ENCODE results near the gene ALKBH5.

Gene ALKBH5

DNA sequence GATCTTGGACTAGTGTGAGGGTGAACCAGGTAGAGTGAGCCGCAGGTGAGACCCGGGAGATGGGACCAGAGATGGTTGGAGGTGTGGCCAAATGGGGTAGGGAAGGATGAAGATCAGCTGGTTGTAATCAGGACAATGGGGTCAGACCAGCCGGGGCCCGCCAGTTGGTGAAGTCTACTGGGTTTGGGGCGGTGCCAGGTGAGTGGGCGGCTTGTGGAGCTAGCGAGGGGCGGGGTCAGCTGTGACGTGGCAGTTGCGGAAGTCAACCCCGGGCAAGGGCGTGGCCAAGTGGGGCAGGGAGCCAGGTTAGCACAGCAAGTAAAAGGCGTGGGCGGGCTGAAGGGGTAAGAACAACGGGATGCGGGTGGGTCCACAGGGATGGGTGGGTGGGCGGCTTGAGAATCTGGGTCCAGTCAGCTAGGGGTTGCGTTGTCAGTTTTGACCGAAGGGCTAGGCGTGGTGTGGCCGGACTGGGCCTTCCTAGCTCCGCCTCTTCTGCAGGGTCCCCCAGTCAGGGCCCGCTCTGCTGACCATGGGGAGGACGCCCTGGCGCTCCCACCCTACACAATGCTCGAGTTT, 25.5 kb upstream of the ALKBH5 start:
- peak; percentile 92 for DNase-seq (ENCODE audit: low spot score)

GRCh38 chr17:18159551-18160120, 24.0 kb upstream of the ALKBH5 start:
- no peak for DNase-seq (ENCODE audit: low spot score)

DNA sequence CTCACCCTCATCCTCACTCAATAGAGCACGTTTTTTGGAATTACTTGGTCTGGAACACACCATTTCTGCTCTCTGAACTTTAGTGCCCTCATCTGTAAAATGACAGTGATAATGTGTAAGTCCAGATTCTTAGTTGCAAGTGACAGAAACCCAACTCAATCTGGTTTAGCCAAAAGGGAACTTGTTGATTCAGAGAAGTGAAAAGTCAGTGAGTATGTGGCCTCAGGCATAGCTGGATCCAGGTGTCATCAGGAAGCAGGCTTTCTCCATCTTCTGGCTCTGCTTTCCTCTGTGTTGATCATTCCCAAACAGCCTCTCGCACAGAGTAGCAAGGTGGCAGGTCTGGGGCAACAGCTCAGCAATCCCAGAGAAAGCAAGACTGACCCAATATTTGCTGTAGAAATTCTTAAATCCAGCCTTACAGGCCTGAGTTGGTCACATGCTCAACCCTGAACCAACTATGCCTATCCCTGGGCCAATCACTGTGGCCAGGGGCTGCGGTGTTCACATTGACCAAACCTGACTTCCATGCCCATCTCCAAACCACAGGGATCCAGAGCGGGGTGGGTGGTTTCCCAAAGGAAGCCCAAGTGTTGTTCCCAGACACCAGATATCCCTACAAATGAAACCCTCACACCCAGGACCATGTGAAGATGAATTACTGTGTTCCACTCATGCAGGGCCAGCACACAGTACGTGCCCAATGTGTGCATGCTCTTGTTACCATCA, 23.3 kb upstream of the ALKBH5 start:
- DNase-seq (ENCODE audit: low spot score): no peak

DNA sequence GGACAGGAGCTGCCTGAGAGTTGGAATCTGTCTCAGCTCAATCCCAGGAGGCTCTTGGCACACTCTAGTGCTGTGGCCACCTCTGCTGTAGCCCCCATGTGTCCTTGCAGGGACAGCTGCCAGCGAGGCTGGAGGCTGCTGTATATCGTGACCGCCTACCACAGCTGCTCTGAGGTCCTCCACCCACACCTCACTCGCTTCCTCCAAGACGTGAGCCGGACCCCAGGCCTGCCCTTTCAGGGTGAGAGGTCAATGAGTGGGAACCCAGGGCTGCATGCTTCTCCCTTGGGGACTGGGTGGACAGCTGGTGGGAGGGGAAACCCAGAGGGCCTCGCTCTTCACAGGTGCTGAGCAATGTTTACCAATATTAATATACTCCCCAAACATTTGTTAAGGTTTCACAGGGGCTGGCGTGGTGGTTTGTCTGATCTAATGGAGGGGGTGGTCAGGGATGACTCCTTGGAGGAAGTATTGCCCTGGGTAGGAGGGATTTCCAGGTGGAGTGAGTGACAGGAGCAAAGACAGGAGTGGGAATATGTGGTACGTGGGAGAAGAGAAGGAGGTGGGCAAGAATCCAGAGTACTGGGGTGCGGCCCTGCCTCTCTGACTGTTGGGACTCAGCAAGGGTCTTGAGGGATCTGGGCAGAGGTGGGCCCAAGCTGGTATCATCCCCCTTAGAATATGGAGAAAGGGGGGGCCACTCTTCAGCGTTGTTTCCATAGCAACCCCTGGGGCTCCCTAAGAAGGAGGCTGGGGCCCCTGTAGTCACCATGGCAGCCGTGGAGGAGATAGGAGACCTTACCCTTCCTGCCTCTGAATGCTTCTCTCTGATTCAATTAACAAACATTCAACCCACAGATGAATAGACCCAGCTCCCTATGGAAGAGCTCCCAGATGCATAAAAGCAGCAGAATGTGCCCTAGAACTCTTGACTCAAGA, 22.2 kb upstream of the ALKBH5 start:
- no peak for DNase-seq (ENCODE audit: low spot score)

DNA sequence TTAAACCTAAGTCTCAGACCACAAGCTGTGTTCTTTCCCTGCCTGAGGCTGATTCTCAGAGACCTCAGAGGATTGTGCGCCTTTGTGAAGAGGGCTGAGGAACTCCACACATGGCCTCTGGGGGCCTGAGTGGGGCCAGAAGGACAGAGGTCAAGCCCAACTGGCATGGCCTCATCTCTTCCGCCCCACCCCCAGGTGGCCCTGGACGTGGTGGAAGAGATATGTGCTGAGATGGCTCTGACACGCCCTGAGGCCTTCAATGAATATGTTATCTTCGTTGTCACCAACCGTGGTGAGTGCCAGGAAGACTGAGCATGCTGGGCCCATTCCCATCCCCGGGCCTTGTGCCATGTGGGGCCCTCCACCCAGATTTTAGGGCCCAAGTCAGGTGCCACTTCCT, 20.1 kb upstream of the ALKBH5 start:
- no peak for DNase-seq (ENCODE audit: low spot score)

- DNase-seq (ENCODE audit: low spot score): no peak
These were observed 16.7 kb upstream of the ALKBH5 start for GRCh38 chr17:18166894-18167293.

- DNase-seq (ENCODE audit: low spot score): no peak
These were observed 16.2 kb upstream of the ALKBH5 start for GRCh38 chr17:18167421-18167820.

DNA sequence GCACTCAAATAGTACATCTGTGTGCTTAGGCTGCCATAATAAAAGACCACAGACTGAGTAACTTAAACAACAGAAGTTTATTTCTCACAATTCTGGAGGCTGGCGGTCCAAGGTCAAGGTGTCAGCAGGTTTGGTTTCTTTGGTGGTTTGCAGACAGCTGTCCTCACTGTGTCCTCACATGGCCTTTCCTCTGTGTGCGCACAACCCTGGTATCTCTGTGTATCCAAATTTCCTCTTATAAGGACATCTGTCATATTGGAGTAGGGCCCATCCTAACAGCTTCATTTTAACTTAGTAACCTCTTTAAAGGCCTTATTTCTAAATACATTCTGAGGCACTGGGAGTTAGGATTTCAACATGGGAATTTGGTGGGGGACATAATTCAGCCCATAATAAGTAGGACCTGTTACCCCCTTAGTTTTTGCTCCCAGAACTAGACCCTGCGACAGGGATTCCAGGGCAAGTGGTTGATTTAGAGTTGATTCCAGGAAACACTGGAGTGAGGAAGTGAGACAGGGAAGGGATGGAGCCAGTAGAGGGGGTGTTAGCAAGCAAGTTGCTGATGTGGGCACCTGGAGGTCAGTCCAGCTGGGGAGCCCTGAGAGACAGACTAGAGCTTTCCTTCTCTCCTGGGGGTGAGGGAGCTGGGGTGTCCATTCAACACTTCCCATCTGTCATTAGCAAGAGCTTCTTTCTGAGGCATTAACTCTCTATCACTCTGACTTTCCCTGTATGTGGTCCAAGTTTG, 10.9 kb upstream of the ALKBH5 start:
- no peak for DNase-seq (ENCODE audit: low spot score)

DNA sequence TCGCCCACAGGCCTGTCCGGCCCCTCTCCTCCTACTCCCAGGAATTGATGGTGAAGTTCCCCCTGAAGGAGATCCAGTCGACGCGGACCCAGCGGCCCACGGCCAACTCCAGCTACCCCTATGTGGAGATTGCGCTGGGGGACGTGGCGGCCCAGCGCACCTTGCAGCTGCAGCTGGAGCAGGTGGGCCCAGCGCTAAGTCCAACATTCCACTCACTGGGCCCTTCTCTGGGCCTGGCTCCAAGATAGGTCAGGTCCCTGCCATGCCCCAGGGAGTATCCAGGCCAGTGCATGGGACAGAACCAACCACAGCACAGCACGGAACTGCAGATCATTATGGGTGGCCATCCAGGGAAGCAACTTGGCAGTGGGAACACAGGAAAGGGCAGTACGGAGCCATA, 9.9 kb upstream of the ALKBH5 start:
- DNase-seq (ENCODE audit: low spot score): no peak

DNA sequence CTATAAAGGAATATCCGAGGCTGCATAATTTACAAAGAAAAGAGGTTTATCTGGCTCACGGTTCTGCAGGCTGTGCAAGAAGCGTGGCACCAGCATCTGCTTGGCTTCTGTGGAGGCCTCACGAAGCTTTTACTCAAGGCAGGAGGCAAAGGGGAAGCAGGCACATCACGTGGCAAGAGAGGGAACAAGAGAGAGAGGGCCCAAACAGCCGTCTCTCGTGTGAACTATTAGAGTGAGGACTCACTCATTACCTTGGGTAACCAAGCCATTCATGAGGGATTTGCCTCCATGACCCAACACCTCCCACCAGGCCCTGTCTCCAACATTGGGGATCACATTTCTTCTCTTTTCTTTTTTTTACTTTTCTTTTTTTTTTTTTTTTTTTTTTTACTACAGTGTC, 7.5 kb upstream of the ALKBH5 start:
- DNase-seq (ENCODE audit: low spot score): no peak

- no peak for DNase-seq (ENCODE audit: low spot score)
These were observed 6.5 kb upstream of the ALKBH5 start for GRCh38 chr17:18177133-18177532.

- DNase-seq (ENCODE audit: low spot score): no peak
These were observed 5.9 kb upstream of the ALKBH5 start for GRCh38 chr17:18177722-18178121.

DNA sequence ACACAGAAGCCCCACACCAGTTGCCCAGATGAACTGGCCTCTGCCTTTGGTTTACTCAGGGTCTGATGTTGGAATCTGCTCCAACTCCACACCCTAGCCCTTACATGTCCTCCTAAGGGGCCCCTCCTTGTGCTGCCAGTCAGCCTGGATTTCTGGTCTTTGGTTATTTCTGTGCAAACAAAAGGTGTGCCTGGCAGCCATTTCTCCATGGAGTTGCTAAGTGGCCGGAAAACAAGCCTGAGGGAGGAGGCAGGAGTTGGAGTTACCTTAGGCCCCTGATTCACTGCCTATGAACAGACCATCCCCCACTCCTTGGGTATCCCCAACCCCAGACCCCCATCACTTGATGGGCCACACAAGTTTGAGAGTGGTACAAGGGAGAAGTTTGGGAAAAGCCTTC, 4.4 kb upstream of the ALKBH5 start:
- no peak for DNase-seq (ENCODE audit: low spot score)

- no peak for DNase-seq (ENCODE audit: low spot score)
These were observed 3.8 kb upstream of the ALKBH5 start for GRCh38 chr17:18179804-18180203.

GRCh38 chr17:18181358-18181757, 2.3 kb upstream of the ALKBH5 start:
- DNase-seq (ENCODE audit: low spot score): no peak

DNA sequence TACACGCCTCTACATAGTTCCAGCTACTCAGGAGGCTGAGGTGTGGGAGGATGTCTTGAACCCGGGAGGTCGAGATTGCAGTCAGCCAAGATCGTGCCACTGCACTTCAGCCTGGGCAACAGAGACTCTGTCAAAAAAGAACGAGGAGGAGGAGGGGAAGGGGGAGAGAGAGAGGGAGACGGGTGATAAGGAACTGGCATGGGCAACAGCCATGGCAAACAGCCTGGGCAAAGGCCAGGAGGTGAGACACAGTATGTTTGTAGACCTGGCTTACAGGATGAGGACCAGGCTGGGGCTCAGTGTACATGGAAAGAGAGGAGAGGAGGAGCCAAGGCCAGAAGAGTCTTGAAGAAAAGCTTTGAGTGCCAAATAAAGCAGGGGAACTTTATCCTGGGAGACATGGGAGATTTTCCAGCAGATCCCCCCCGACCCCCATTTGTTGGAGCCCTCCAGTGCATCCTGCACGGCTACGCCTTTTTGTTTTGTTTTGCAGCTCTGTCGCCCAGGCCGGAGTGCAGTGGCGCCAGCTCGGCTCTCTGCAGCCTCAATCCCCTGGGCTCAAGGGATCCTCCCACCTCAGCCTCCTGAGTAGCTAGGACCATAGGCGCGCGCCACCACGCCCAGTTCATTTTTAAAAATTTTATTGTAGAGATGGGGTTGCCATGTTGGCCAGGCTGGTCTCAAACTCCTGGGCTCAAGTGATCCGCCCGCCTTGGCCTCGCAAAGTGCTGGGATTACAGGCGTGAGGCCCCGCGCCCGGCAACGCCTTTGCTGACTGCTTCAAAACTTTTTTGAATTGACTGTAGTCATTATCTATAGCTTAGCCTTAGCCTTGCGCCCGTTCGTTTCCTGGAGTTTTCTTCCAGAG, 1.3 kb upstream of the ALKBH5 start:
- DNase-seq (ENCODE audit: low spot score): no peak

- peak; percentile 84 for DNase-seq (ENCODE audit: low spot score)
These were observed 672 bp upstream of the ALKBH5 start for GRCh38 chr17:18182978-18183333.

DNA sequence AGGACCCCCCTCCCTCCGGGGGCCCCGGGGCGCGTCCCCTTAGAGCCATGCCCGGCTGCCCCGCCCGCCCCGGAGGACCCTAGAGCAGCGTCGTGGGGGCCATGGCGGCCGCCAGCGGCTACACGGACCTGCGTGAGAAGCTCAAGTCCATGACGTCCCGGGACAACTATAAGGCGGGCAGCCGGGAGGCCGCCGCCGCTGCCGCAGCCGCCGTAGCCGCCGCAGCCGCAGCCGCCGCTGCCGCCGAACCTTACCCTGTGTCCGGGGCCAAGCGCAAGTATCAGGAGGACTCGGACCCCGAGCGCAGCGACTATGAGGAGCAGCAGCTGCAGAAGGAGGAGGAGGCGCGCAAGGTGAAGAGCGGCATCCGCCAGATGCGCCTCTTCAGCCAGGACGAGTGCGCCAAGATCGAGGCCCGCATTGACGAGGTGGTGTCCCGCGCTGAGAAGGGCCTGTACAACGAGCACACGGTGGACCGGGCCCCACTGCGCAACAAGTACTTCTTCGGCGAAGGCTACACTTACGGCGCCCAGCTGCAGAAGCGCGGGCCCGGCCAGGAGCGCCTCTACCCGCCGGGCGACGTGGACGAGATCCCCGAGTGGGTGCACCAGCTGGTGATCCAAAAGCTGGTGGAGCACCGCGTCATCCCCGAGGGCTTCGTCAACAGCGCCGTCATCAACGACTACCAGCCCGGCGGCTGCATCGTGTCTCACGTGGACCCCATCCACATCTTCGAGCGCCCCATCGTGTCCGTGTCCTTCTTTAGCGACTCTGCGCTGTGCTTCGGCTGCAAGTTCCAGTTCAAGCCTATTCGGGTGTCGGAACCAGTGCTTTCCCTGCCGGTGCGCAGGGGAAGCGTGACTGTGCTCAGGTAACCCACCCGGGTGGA, 759 bp downstream of the ALKBH5 start:
- DNase-seq (ENCODE audit: low spot score): peak; percentile 64

GRCh38 chr17:18185391-18185790, 1.8 kb downstream of the ALKBH5 start:
- DNase-seq (ENCODE audit: low spot score): no peak

Data from CD4-positive, alpha-beta T cell treated with Interleukin-15 for 4 hours (primary cell).